Body of pancreas (tissue), 4 donors: ENCODE results near the gene HSPG2.

ENCODE experiments used
- POLR2A ChIP-seq, 3 donors: fragments of 450-650 bp; IDR thresholded peaks; one replicate each; pipeline ENCODE4 v1.6.1; 2016; ENCODE audit warnings: antibody characterized with exemption in 3 of 3, mild to moderate bottlenecking in 2 of 3
- TF ChIP-seq, protein P1 (sequence below), 7 experiments: fragments of 450-650 bp in 4 of 7; fragments of 200-600 bp in 3 of 7; sonication (generic) in 3 of 7; IDR thresholded peaks; one replicate each; pipeline ENCODE4 v1.5.1; 2016 to 2019; ENCODE audit warnings: antibody characterized with exemption in 7 of 7

DNA sequence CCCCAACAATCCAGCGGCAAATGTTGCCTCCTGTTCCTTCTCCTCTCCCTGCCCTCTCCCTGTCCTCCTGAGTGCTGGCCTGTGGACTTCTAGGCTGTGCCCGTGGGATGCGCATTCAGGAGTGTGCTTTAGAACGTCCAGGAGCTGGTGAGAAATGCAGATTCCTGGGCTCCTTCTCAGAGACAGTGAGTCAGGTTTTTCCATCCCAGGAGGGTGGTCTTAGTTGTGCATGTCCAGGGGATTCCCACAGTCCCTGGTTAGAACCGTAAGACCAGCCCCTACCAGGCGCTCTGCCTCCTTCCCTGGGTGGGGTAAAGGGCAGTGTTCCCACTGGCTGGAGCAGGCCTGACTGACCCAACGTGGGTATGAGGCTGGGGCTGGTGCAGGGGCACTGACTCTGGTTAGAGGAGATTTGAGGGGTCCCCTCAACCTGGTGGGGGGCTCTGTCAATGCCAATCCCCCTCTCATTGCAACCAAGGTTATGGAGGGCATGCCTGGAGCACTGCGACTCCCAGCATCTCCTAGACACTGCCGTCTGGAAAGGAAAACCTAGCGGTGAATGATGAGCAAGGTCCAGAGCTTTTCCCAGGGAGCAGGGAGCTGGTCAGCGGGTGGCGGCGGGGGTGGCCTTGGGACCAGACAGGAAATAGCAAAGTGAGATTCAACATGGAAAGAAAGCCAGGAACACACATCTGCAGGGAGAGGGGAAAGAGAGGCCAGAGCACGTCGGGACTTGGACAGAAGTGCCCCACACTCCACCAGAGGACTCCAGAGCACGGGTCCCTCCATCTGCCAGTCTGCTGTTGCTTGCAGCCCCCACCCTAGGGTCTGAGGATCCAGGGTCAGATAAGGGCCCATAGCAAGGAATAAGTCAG lies 38.5 kb downstream of the HSPG2 start:
- TF ChIP-seq, protein P1, sequence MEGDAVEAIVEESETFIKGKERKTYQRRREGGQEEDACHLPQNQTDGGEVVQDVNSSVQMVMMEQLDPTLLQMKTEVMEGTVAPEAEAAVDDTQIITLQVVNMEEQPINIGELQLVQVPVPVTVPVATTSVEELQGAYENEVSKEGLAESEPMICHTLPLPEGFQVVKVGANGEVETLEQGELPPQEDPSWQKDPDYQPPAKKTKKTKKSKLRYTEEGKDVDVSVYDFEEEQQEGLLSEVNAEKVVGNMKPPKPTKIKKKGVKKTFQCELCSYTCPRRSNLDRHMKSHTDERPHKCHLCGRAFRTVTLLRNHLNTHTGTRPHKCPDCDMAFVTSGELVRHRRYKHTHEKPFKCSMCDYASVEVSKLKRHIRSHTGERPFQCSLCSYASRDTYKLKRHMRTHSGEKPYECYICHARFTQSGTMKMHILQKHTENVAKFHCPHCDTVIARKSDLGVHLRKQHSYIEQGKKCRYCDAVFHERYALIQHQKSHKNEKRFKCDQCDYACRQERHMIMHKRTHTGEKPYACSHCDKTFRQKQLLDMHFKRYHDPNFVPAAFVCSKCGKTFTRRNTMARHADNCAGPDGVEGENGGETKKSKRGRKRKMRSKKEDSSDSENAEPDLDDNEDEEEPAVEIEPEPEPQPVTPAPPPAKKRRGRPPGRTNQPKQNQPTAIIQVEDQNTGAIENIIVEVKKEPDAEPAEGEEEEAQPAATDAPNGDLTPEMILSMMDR (IDR thresholded peaks at IDR 0.05): no peak
- no peak for TF ChIP-seq POLR2A (IDR thresholded peaks at IDR 0.05)
